Hematopoietic multipotent progenitor cell treated with erythropoietin and hydrocortisone succinate and interleukin-3 and kit ligand, for 4 days (in vitro differentiated cells): ENCODE results near the gene GALNT10.

ENCODE experiments used
- DNase-seq: peaks from one replicate; pipeline ENCODE4 v3.0.0-alpha.2; 2015

The GALNT10 gene

GRCh38 chr5:154269414-154269813 lies 78.9 kb downstream of the GALNT10 start:
- DNase-seq = no peak

- no peak for DNase-seq
Measured at GRCh38 chr5:154271466-154271865, 80.9 kb downstream of the GALNT10 start.

GRCh38 chr5:154271936-154272514 lies 81.5 kb downstream of the GALNT10 start:
- DNase-seq = no peak

- peak; percentile 80 for DNase-seq
Measured at GRCh38 chr5:154273028-154273617, 82.6 kb downstream of the GALNT10 start.

GRCh38 chr5:154273963-154274827 lies 83.7 kb downstream of the GALNT10 start:
- DNase-seq = peak; percentile 75

- DNase-seq = no peak
Measured at GRCh38 chr5:154274828-154275185, 84.3 kb downstream of the GALNT10 start.

GRCh38 chr5:154275566-154275965 lies 85.0 kb downstream of the GALNT10 start:
- no peak for DNase-seq

- no peak for DNase-seq
Measured at GRCh38 chr5:154276261-154276972, 85.9 kb downstream of the GALNT10 start.

GRCh38 chr5:154276973-154277331 lies 86.4 kb downstream of the GALNT10 start:
- peak; percentile 61 for DNase-seq

GRCh38 chr5:154277499-154277898 lies 87.0 kb downstream of the GALNT10 start:
- DNase-seq = no peak

- DNase-seq = no peak
Measured at GRCh38 chr5:154278186-154278585, 87.7 kb downstream of the GALNT10 start.

- DNase-seq = no peak
Measured at GRCh38 chr5:154278908-154279307, 88.4 kb downstream of the GALNT10 start.

GRCh38 chr5:154284433-154284832 lies 93.9 kb downstream of the GALNT10 start:
- peak; percentile 46 for DNase-seq

- DNase-seq = no peak
Measured at GRCh38 chr5:154285661-154286408, 95.3 kb downstream of the GALNT10 start.

- DNase-seq = no peak
Measured at GRCh38 chr5:154286557-154286956, 96.0 kb downstream of the GALNT10 start.

GRCh38 chr5:154287136-154287535 lies 96.6 kb downstream of the GALNT10 start:
- DNase-seq = no peak

GRCh38 chr5:154288145-154288544 lies 97.6 kb downstream of the GALNT10 start:
- DNase-seq = no peak

- no peak for DNase-seq
Measured at GRCh38 chr5:154291917-154292316, 101.4 kb downstream of the GALNT10 start.

- DNase-seq = no peak
Measured at GRCh38 chr5:154293219-154293618, 102.7 kb downstream of the GALNT10 start.

- DNase-seq = no peak
Measured at GRCh38 chr5:154295551-154295950, 105.0 kb downstream of the GALNT10 start.

GRCh38 chr5:154296525-154297159 lies 106.1 kb downstream of the GALNT10 start:
- no peak for DNase-seq

- DNase-seq = peak; percentile 74
Measured at GRCh38 chr5:154298065-154298464, 107.5 kb downstream of the GALNT10 start.
